Kidney (tissue), 14 donors: ENCODE measurements around the gene HTR1E. TPM values are rescaled to one million over a fixed set of nuclear protein-coding genes. Genes with fewer than 3 reads are reported as not detected.

ENCODE experiments used
- DNase-seq, 5 donors: peaks; one replicate each; pipeline ENCODE4 v3.0.0-alpha.2; 2013 to 2020
- FAIRE-seq: peaks from 2 replicates; lab custom pipeline; 2012; peaks lifted over from hg19 to GRCh38; lab: Jason Lieb, UNC
- H3K27ac ChIP-seq, 2 donors: one replicate each; pipeline ENCODE4 v1.7.0; 2013; ENCODE audit warnings: low read depth in 2 of 2, low read length in 2 of 2, inconsistent platforms in 1 of 2
- H3K27me3 ChIP-seq: one replicate; pipeline ENCODE4 v1.7.1; 2013; ENCODE audit warnings: low read length, inconsistent platforms; ENCODE audit not compliant: control insufficient read depth, insufficient read depth
- H3K36me3 ChIP-seq, 3 donors: one replicate each; pipeline versions ENCODE4 v1.7.0 to v1.7.1; 2013; ENCODE audit warnings: low read length in 3 of 3, control low read depth in 1 of 3, inconsistent platforms in 1 of 3; ENCODE audit not compliant: insufficient read depth in 3 of 3, control insufficient read depth in 2 of 3
- H3K4me1 ChIP-seq, 3 donors: one replicate each; pipeline versions ENCODE4 v1.7.0 to v1.7.1; 2013; ENCODE audit warnings: low read length in 3 of 3, inconsistent platforms in 1 of 3, low read depth in 1 of 3; ENCODE audit not compliant: control insufficient read depth in 2 of 3, insufficient read depth in 2 of 3
- H3K4me3 ChIP-seq, 3 donors: one replicate each; pipeline versions ENCODE4 v1.7.0 to v1.8.1; 2013; ENCODE audit warnings: low read length in 3 of 3, control low read depth in 1 of 3, inconsistent platforms in 1 of 3
- H3K9ac ChIP-seq, 3 donors: one replicate each; pipeline versions ENCODE4 v1.7.0 to v1.7.1; 2013; ENCODE audit warnings: low read length in 3 of 3, control low read depth in 1 of 3, inconsistent platforms in 1 of 3
- H3K9me3 ChIP-seq, 3 donors: one replicate each; pipeline versions ENCODE4 v1.7.0 to v1.7.1; 2013; ENCODE audit warnings: low read length in 3 of 3, control low read depth in 1 of 3, inconsistent platforms in 1 of 3; ENCODE audit not compliant: control insufficient read depth in 2 of 3, insufficient read depth in 1 of 3
- CTCF ChIP-seq: IDR thresholded peaks from 3 replicates; pipeline ENCODE4 v1.5.1; 2012; ENCODE audit warnings: mild to moderate bottlenecking, moderate library complexity, borderline replicate concordance; ENCODE audit not compliant: insufficient read depth; ENCODE audit errors: extremely low read depth
- intact Hi-C: fragments of 100-400 bp; cut with DNase I; formaldehyde crosslinking; loops from one replicate; pipeline ENCODE4 v1.11.1; 2022
- polyA plus RNA-seq: library from polyadenylated mRNA; stranded (reverse); fragments of 350-450 nt; fragmentation: Illumina TruSeq; extraction: RNeasy Lipid Tissue Mini Kit (QIAGEN cat#74804); gene quantifications from one replicate; pipeline ENCODE4 v1.2.3, GENCODE V29; 2014; ENCODE audit warnings: low read depth, low replicate concordance; ENCODE audit not compliant: insufficient read depth
- total RNA-seq: library from RNA; stranded (reverse); fragmentation: NEBNext Ultra II Directional; extraction: Animal tissue kit (Norgen Biotek cat#: 25700); gene quantifications from one replicate; pipeline ENCODE4 v1.2.1, GENCODE V29; 2021
- donor health status: control.
- donor health status: control.
- donor health status: control.
- donor health status: control.
- donor health status: control.
- donor health status: DM: yes; HTN: yes; CAD: no.
- donor health status: Normal renal cell carcinoma (clear cell type).

Gene HTR1E
- total and polyA plus RNA-seq, 2 donors from 2014 or later: not detected

GRCh38 chr6:86966271-86966670 lies 28.9 kb downstream of the HTR1E start:
- Histone ChIP-seq H3K4me3 (no peak overlapping the region), H3K9me3 (no peaks in the 10 kb centered on the region), H3K27ac (no peak overlapping the region), H3K9ac (no peak overlapping the region), H3K27me3 (no peaks in the 10 kb centered on the region), H3K36me3 (no peaks in the 10 kb centered on the region), H3K4me1 (no peaks in the 10 kb centered on the region)
- no peak for TF ChIP-seq CTCF
- DNase-seq (no peak), FAIRE-seq (no peak)
- intact Hi-C loops: no loop called here

- Histone ChIP-seq H3K4me3 (no peak overlapping the region), H3K36me3 (no peaks in the 10 kb centered on the region), H3K9me3 (no peaks in the 10 kb centered on the region), H3K27me3 (no peaks in the 10 kb centered on the region), H3K9ac (no peak overlapping the region), H3K4me1 (no peaks in the 10 kb centered on the region), H3K27ac (no peak overlapping the region)
- intact Hi-C loops: no loop called here
- FAIRE-seq (no peak), DNase-seq (no peak)
- no peak for TF ChIP-seq CTCF
Observed at GRCh38 chr6:86969573-86969972, 32.2 kb downstream of the HTR1E start.

- H3K4me1 ChIP-seq: no peaks in the 10 kb centered on the region
- H3K27me3 ChIP-seq: no peaks in the 10 kb centered on the region
- no peaks in the 10 kb centered on the region for H3K36me3 ChIP-seq
- H3K4me3 ChIP-seq: no peak overlapping the region
- no peak for FAIRE-seq
- intact Hi-C loops: no loop called here
- H3K9ac ChIP-seq: no peak overlapping the region
- no peaks in the 10 kb centered on the region for H3K9me3 ChIP-seq
- no peak for TF ChIP-seq CTCF
- H3K27ac ChIP-seq: no peak overlapping the region
- no peak for DNase-seq
Observed at GRCh38 chr6:86973088-86973487, 35.8 kb downstream of the HTR1E start.

GRCh38 chr6:86978251-86978650 lies 40.9 kb downstream of the HTR1E start:
- no peak overlapping the region for H3K27ac ChIP-seq

More at GRCh38 chr6:86978251-86978650, 40.9 kb downstream of the HTR1E start:
- Histone ChIP-seq H3K27me3 (no peaks in the 10 kb centered on the region), H3K4me3 (no peak overlapping the region), H3K9me3 (no peaks in the 10 kb centered on the region), H3K36me3 (no peaks in the 10 kb centered on the region), H3K4me1 (no peaks in the 10 kb centered on the region), H3K9ac (no peak overlapping the region)
- no peak for FAIRE-seq
- TF ChIP-seq CTCF: no peak
- DNase-seq: no peak
- intact Hi-C loops: no loop called here
